ENCODE data around the gene SDK1. TPM values are rescaled to one million over a fixed set of nuclear protein-coding genes. Genes with fewer than 3 reads are reported as not detected.

Gene SDK1
- total RNA-seq, 1 donor from 2014 or later: 0.16 TPM

- no peaks in the 10 kb centered on the region for H3K9me3 Mint-ChIP-seq
- no peak overlapping the region for H3K4me3 Mint-ChIP-seq
- intact Hi-C loops (cut with micrococcal nuclease): no loop called here
- peaks cover 2% of the 10 kb centered on the region for H3K27me3 Mint-ChIP-seq
- no peaks in the 10 kb centered on the region for H3K4me1 Mint-ChIP-seq
- H3K27ac Mint-ChIP-seq: no peak overlapping the region
- no peaks in the 10 kb centered on the region for H3K36me3 Mint-ChIP-seq (ENCODE audit: low read depth)
- no peak for DNase-seq
Observed at GRCh38 chr7:4000934-4001333, 699.9 kb downstream of the SDK1 start.

GRCh38 chr7:4001742-4002141, 700.7 kb downstream of the SDK1 start:
- Mint-ChIP-seq H3K4me3 (no peak overlapping the region), H3K9me3 (no peaks in the 10 kb centered on the region), H3K36me3 (ENCODE audit: low read depth) (no peaks in the 10 kb centered on the region), H3K27me3 (peaks cover 2% of the 10 kb centered on the region), H3K27ac (no peak overlapping the region), H3K4me1 (no peaks in the 10 kb centered on the region)
- DNase-seq: no peak
- intact Hi-C loops (cut with micrococcal nuclease): no loop called here

- Mint-ChIP-seq H3K27ac (no peak overlapping the region), H3K36me3 (ENCODE audit: low read depth) (no peaks in the 10 kb centered on the region), H3K9me3 (no peaks in the 10 kb centered on the region), H3K4me1 (no peaks in the 10 kb centered on the region), H3K4me3 (no peak overlapping the region), H3K27me3 (peaks cover 2% of the 10 kb centered on the region)
- intact Hi-C loops (cut with micrococcal nuclease): no loop called here
- DNase-seq: no peak
Observed at GRCh38 chr7:4003503-4003902, 702.5 kb downstream of the SDK1 start.

- H3K27me3 Mint-ChIP-seq: peaks cover 2% of the 10 kb centered on the region
- no peak for DNase-seq
- H3K27ac Mint-ChIP-seq: no peak overlapping the region
- intact Hi-C loops (cut with micrococcal nuclease): no loop called here
- H3K4me1 Mint-ChIP-seq: no peaks in the 10 kb centered on the region
- no peaks in the 10 kb centered on the region for H3K9me3 Mint-ChIP-seq
- no peak overlapping the region for H3K4me3 Mint-ChIP-seq
- no peaks in the 10 kb centered on the region for H3K36me3 Mint-ChIP-seq (ENCODE audit: low read depth)
Observed at GRCh38 chr7:4006687-4007086, 705.6 kb downstream of the SDK1 start.

- Mint-ChIP-seq H3K4me1 (no peaks in the 10 kb centered on the region), H3K36me3 (ENCODE audit: low read depth) (no peaks in the 10 kb centered on the region), H3K27me3 (no peaks in the 10 kb centered on the region), H3K27ac (no peak overlapping the region), H3K4me3 (no peak overlapping the region), H3K9me3 (no peaks in the 10 kb centered on the region)
- intact Hi-C loops (cut with micrococcal nuclease): no loop called here
- DNase-seq: no peak
Observed at GRCh38 chr7:4009211-4010060, 708.4 kb downstream of the SDK1 start.

- no peak overlapping the region for H3K4me3 Mint-ChIP-seq
- intact Hi-C loops (cut with micrococcal nuclease): no loop called here
- no peaks in the 10 kb centered on the region for H3K9me3 Mint-ChIP-seq
- H3K27ac Mint-ChIP-seq: no peak overlapping the region
- no peaks in the 10 kb centered on the region for H3K4me1 Mint-ChIP-seq
- H3K36me3 Mint-ChIP-seq (ENCODE audit: low read depth): no peaks in the 10 kb centered on the region
- DNase-seq: no peak
- no peaks in the 10 kb centered on the region for H3K27me3 Mint-ChIP-seq
Observed at GRCh38 chr7:4010061-4010605, 709.1 kb downstream of the SDK1 start.

- intact Hi-C loops (cut with micrococcal nuclease): no loop called here
- H3K27ac Mint-ChIP-seq: no peak overlapping the region
- H3K4me1 Mint-ChIP-seq: no peaks in the 10 kb centered on the region
- no peaks in the 10 kb centered on the region for H3K9me3 Mint-ChIP-seq
- H3K36me3 Mint-ChIP-seq (ENCODE audit: low read depth): no peaks in the 10 kb centered on the region
- H3K27me3 Mint-ChIP-seq: no peaks in the 10 kb centered on the region
- H3K4me3 Mint-ChIP-seq: no peak overlapping the region
- DNase-seq: no peak
Observed at GRCh38 chr7:4010923-4011656, 710.0 kb downstream of the SDK1 start.

GRCh38 chr7:4013793-4014192, 712.7 kb downstream of the SDK1 start:
- H3K9me3 Mint-ChIP-seq: peaks cover 4% of the 10 kb centered on the region
- no peaks in the 10 kb centered on the region for H3K36me3 Mint-ChIP-seq (ENCODE audit: low read depth)
- H3K27ac Mint-ChIP-seq: no peak overlapping the region
- no peak for DNase-seq
- no peaks in the 10 kb centered on the region for H3K4me1 Mint-ChIP-seq
- H3K27me3 Mint-ChIP-seq: no peaks in the 10 kb centered on the region
- H3K4me3 Mint-ChIP-seq: no peak overlapping the region
- intact Hi-C loops (cut with micrococcal nuclease): no loop called here

- intact Hi-C loops (cut with micrococcal nuclease): no loop called here
- DNase-seq: no peak
- no peaks in the 10 kb centered on the region for H3K4me1 Mint-ChIP-seq
- H3K27ac Mint-ChIP-seq: no peak overlapping the region
- H3K9me3 Mint-ChIP-seq: peaks cover 4% of the 10 kb centered on the region
- no peak overlapping the region for H3K4me3 Mint-ChIP-seq
- no peaks in the 10 kb centered on the region for H3K36me3 Mint-ChIP-seq (ENCODE audit: low read depth)
- no peaks in the 10 kb centered on the region for H3K27me3 Mint-ChIP-seq
Observed at GRCh38 chr7:4014346-4015050, 713.4 kb downstream of the SDK1 start.

GRCh38 chr7:4015371-4015770, 714.3 kb downstream of the SDK1 start:
- Mint-ChIP-seq H3K27me3 (no peaks in the 10 kb centered on the region), H3K4me1 (no peaks in the 10 kb centered on the region), H3K9me3 (peaks cover 4% of the 10 kb centered on the region), H3K36me3 (ENCODE audit: low read depth) (no peaks in the 10 kb centered on the region), H3K4me3 (no peak overlapping the region), H3K27ac (no peak overlapping the region)
- DNase-seq: no peak
- intact Hi-C loops (cut with micrococcal nuclease): no loop called here

- H3K4me1 Mint-ChIP-seq: no peaks in the 10 kb centered on the region
- intact Hi-C loops (cut with micrococcal nuclease): no loop called here
- H3K9me3 Mint-ChIP-seq: peaks cover 4% of the 10 kb centered on the region
- no peaks in the 10 kb centered on the region for H3K36me3 Mint-ChIP-seq (ENCODE audit: low read depth)
- DNase-seq: no peak
- no peak overlapping the region for H3K4me3 Mint-ChIP-seq
- H3K27me3 Mint-ChIP-seq: no peaks in the 10 kb centered on the region
- H3K27ac Mint-ChIP-seq: no peak overlapping the region
Observed at GRCh38 chr7:4015996-4016395, 714.9 kb downstream of the SDK1 start.

GRCh38 chr7:4017081-4017480, 716.0 kb downstream of the SDK1 start:
- Mint-ChIP-seq H3K27ac (no peak overlapping the region), H3K9me3 (peaks cover 7% of the 10 kb centered on the region), H3K4me3 (no peak overlapping the region), H3K4me1 (no peaks in the 10 kb centered on the region), H3K36me3 (ENCODE audit: low read depth) (no peaks in the 10 kb centered on the region), H3K27me3 (no peaks in the 10 kb centered on the region)
- no peak for DNase-seq
- intact Hi-C loops (cut with micrococcal nuclease): no loop called here

GRCh38 chr7:4017785-4018184, 716.7 kb downstream of the SDK1 start:
- H3K27ac Mint-ChIP-seq: no peak overlapping the region
- H3K36me3 Mint-ChIP-seq (ENCODE audit: low read depth): no peaks in the 10 kb centered on the region
- H3K4me3 Mint-ChIP-seq: no peak overlapping the region
- peaks cover 7% of the 10 kb centered on the region for H3K9me3 Mint-ChIP-seq
- H3K4me1 Mint-ChIP-seq: no peaks in the 10 kb centered on the region
- intact Hi-C loops (cut with micrococcal nuclease): no loop called here
- DNase-seq: no peak
- H3K27me3 Mint-ChIP-seq: no peaks in the 10 kb centered on the region

All from activated CD4-positive, alpha-beta T cell treated with anti-CD3 and anti-CD28 coated beads, Interleukin-2, amount 10 ng/mL, durations not matched to agents 24 days and 14 days (primary cell).